Activated CD8-positive, alpha-beta T cell treated with anti-CD3 and anti-CD28 coated beads for 36 hours (primary cell): ENCODE results near the gene KXD1. TPM values are rescaled to one million over a fixed set of nuclear protein-coding genes. Genes with fewer than 3 reads are reported as not detected.
A peak's percentile ranks its signal among the peaks of the same experiment; 100 is the strongest.

Experiments used
- ATAC-seq: fragments of 200-7000 bp; cut with Tn5 transposase; one replicate; pipeline ENCODE4 v1.10.0; 2021; ENCODE audit warnings: mild to moderate bottlenecking, moderate library complexity
- CTCF ChIA-PET: fragments of 350-600 bp; sonication (Branson Sonifier 250); formaldehyde crosslinking; loops from one replicate; lab custom pipeline; 2021; ENCODE audit warnings: antibody characterized with exemption; lab: Charles Lee
- POLR2A ChIA-PET: fragments of 350-600 bp; sonication (Branson Sonifier 250); formaldehyde crosslinking; loops from one replicate; lab custom pipeline; 2021; ENCODE audit warnings: antibody characterized with exemption; lab: Charles Lee
- DNase-seq: peaks from one replicate; pipeline ENCODE4 v3.0.0-alpha.2; 2020
- H3K27ac Mint-ChIP-seq: one replicate; pipeline ENCODE4 v1.8.0; 2021; ENCODE audit warnings: mild to moderate bottlenecking, mixed read lengths
- H3K27me3 Mint-ChIP-seq: one replicate; pipeline ENCODE4 v1.8.0; 2021; ENCODE audit warnings: mixed read lengths
- H3K36me3 Mint-ChIP-seq: one replicate; pipeline ENCODE4 v1.8.0; 2021; ENCODE audit warnings: low read depth, mixed read lengths
- H3K4me1 Mint-ChIP-seq: one replicate; pipeline ENCODE4 v1.8.0; 2021; ENCODE audit warnings: low read depth, mixed read lengths
- H3K4me3 Mint-ChIP-seq: one replicate; pipeline ENCODE4 v1.8.0; 2021; ENCODE audit warnings: mild to moderate bottlenecking, moderate library complexity, mixed read lengths
- H3K9me3 Mint-ChIP-seq: one replicate; pipeline ENCODE4 v1.8.0; 2021; ENCODE audit warnings: mixed read lengths
- CTCF ChIP-seq: fragments of 200-600 bp; IDR thresholded peaks from one replicate; pipeline ENCODE4 v1.8.0; 2022; ENCODE audit warnings: antibody characterized with exemption, mild to moderate bottlenecking
- intact Hi-C: fragments of 100-400 bp; cut with micrococcal nuclease; formaldehyde crosslinking; loops from one replicate; pipeline ENCODE4 v1.10.0; 2022
- total RNA-seq, 2 experiments: library from RNA; stranded (reverse); gene quantifications; one replicate each; pipeline ENCODE4 v1.2.3, GENCODE V29; 2021

KXD1 gene
- total RNA-seq, 2 experiments from 2014 or later, result 137 to 142 TPM

DNA sequence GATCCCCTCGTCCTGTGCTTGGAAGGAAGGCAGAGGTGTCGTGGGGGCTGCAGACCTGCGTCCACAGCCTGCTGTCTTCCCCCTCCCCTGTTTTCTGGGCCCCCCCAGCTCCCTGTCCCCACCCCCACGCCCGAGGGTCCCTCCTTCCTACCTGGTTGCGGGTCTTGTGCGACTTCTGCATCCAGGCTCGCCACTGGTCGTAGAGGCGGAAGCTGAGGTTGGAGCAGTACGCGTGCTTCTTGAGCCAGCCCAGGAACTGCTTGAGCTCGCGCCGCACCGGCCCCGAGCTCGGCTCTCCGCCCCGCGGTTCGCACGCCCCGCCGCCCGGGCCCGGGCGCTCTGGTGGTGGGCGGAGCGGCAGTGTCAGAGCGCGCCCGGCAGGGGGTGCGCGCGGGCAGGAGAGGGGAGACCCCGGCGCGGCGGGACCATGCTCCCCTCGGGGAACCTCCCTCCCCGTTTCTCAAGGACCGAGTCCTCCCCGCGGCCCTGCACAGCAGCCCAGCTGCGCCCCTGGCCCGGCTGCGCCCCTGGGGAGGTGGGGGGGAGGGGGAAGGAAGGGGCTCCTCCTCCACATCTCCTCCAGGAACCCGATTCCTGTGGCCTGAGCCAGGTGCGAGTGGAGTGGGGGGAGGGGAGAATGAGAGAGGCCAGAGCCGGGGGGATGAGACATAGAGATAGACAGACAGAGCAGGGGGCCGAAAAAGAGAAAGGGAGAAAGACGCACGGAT, 36.6 kb downstream of the KXD1 start:
- Mint-ChIP-seq H3K9me3 (no peaks in the 10 kb centered on the region), H3K27ac (peak overlapping the region; percentile 41), H3K4me3 (peak overlapping the region; percentile 67), H3K36me3 (peaks cover 14% of the 10 kb centered on the region), H3K27me3 (peaks cover 3% of the 10 kb centered on the region), H3K4me1 (peaks cover 31% of the 10 kb centered on the region)
- intact Hi-C loops, result loop anchor here (10.0 kb wide), 1 partner anchor 251 kb away; no protein-coding TSS in a partner anchor
- ATAC-seq (peak; percentile 80), DNase-seq (peak; percentile 79)
- ChIA-PET CTCF (interaction anchor here (0.7 to 3.7 kb wide), 21 partner anchors 9 to 278 kb away, joined by 3 to 28 read pairs (median 4); partner anchors contain the start of genes CRTC1, ELL, FKBP8 and TMEM59L), POLR2A (interaction anchor here (0.8 to 2.6 kb wide), 6 partner anchors 10 to 51 kb away, joined by 3 to 11 read pairs (median 4); partner anchors contain the start of genes FKBP8, TMEM59L and UBA52)
- peak; percentile 93 for TF ChIP-seq CTCF

DNA sequence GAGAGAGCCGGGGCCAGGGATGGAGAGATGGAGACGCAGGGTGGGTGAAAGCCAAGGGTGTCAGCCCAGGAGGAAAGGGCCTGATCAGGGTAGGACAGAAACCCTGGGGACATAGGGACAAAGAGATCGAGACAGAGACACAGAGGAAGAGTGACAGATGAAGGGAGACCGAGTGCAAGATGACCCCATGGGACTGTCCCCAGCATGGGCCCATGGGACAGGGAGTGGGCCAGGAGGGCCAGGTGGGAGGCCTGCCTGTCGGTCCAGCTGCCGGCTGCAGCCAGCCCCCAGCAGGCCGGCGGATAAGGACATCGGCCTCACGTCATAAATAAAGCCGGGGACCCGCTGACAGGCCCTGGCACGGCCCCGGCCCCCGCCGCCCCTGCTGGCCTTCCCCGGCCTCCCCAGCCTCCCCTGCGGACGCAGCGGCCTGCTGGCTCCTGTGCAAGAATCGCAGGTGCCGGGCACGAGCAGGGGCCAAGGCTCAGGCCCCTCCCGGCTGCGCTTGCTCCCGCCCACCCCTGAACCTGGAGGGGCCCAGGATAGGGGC, 37.2 kb downstream of the KXD1 start:
- ATAC-seq (no peak), DNase-seq (no peak)
- H3K36me3 Mint-ChIP-seq, result peaks cover 11% of the 10 kb centered on the region
- H3K27ac Mint-ChIP-seq, result peak overlapping the region; percentile 41
- peaks cover 3% of the 10 kb centered on the region for H3K27me3 Mint-ChIP-seq
- peak overlapping the region; percentile 67 for H3K4me3 Mint-ChIP-seq
- TF ChIP-seq CTCF, result no peak
- H3K4me1 Mint-ChIP-seq, result peaks cover 26% of the 10 kb centered on the region
- H3K9me3 Mint-ChIP-seq, result no peaks in the 10 kb centered on the region
- ChIA-PET CTCF (interaction anchor here (0.9 to 3.7 kb wide), 11 partner anchors 9 to 277 kb away, joined by 3 to 28 read pairs (median 5); partner anchors contain the start of genes CRTC1, ELL and FKBP8), POLR2A (interaction anchor here (1.2 to 2.6 kb wide), 3 partner anchors 10 to 23 kb away, joined by 3 to 11 read pairs (median 3); no protein-coding TSS in a partner anchor)
- intact Hi-C loops, result loop anchor here (10.0 kb wide), 1 partner anchor 250 kb away; no protein-coding TSS in a partner anchor

- H3K27me3 Mint-ChIP-seq, result peaks cover 3% of the 10 kb centered on the region
- intact Hi-C loops, result loop anchor here (10.0 kb wide), 1 partner anchor 249 kb away; no protein-coding TSS in a partner anchor
- no peak overlapping the region for H3K27ac Mint-ChIP-seq
- H3K36me3 Mint-ChIP-seq, result peaks cover 8% of the 10 kb centered on the region
- no peak for TF ChIP-seq CTCF
- ChIA-PET POLR2A (interaction anchor here (1.2 to 1.4 kb wide), 2 partner anchors 9 to 23 kb away, joined by 3 read pairs; no protein-coding TSS in a partner anchor), CTCF (interaction anchor here (1.8 to 3.7 kb wide), 2 partner anchors 10 to 252 kb away, joined by 5 to 28 read pairs; no protein-coding TSS in a partner anchor)
- peak overlapping the region; percentile 31 for H3K4me3 Mint-ChIP-seq
- ATAC-seq, result no peak
- H3K4me1 Mint-ChIP-seq, result peaks cover 23% of the 10 kb centered on the region
- no peaks in the 10 kb centered on the region for H3K9me3 Mint-ChIP-seq
- no peak for DNase-seq
Measured at GRCh38 chr19:18595475-18595874, 37.8 kb downstream of the KXD1 start.

GRCh38 chr19:18596752-18597157, 39.1 kb downstream of the KXD1 start:
- H3K27ac Mint-ChIP-seq, result no peak overlapping the region
- H3K4me1 Mint-ChIP-seq, result peaks cover 17% of the 10 kb centered on the region
- CTCF ChIA-PET, result interaction anchor here (1.2 kb wide), 1 partner anchor 121 kb away, joined by 4 read pairs; no protein-coding TSS in a partner anchor
- intact Hi-C loops, result loop anchor here (10.0 kb wide), 1 partner anchor 248 kb away; no protein-coding TSS in a partner anchor
- POLR2A ChIA-PET, result no interaction called here
- peak; percentile 42 for DNase-seq
- no peak for TF ChIP-seq CTCF
- H3K27me3 Mint-ChIP-seq, result peaks cover 7% of the 10 kb centered on the region
- no peak overlapping the region for H3K4me3 Mint-ChIP-seq
- H3K36me3 Mint-ChIP-seq, result peaks cover 1% of the 10 kb centered on the region
- H3K9me3 Mint-ChIP-seq, result no peaks in the 10 kb centered on the region
- no peak for ATAC-seq
